Ishikawa (cell line): ENCODE results near the gene CMSS1.

Source experiments
- CEBPB ChIP-seq: IDR thresholded peaks from 2 replicates; pipeline ENCODE4 v1.6.1; 2012
- CREB1 ChIP-seq: IDR thresholded peaks from 2 replicates; pipeline ENCODE4 v1.6.1; 2012; ENCODE audit warnings: low read depth
- EGR1 ChIP-seq: IDR thresholded peaks from 2 replicates; pipeline ENCODE4 v1.6.1; 2012
- EP300 ChIP-seq: IDR thresholded peaks from 2 replicates; pipeline ENCODE4 v1.6.1; 2012; ENCODE audit warnings: borderline replicate concordance
- FOXM1 ChIP-seq: IDR thresholded peaks from 2 replicates; pipeline ENCODE4 v1.6.1; 2012; ENCODE audit warnings: low read depth, borderline replicate concordance
- MAX ChIP-seq: IDR thresholded peaks from 2 replicates; pipeline ENCODE4 v1.6.1; 2012
- NFIC ChIP-seq: IDR thresholded peaks from 2 replicates; pipeline ENCODE4 v1.6.1; 2012
- RAD21 ChIP-seq: IDR thresholded peaks from 2 replicates; pipeline ENCODE4 v1.6.1; 2012; ENCODE audit warnings: low read depth
- REST ChIP-seq: IDR thresholded peaks from 2 replicates; pipeline ENCODE4 v1.6.1; 2012; ENCODE audit warnings: low read depth, mild to moderate bottlenecking
- TAF1 ChIP-seq: IDR thresholded peaks from 2 replicates; pipeline ENCODE4 v1.6.1; 2012; ENCODE audit warnings: low read depth, mild to moderate bottlenecking
- TCF12 ChIP-seq: IDR thresholded peaks from 2 replicates; pipeline ENCODE4 v1.6.1; 2012; ENCODE audit warnings: low read depth
- TEAD4 ChIP-seq: IDR thresholded peaks from 2 replicates; pipeline ENCODE4 v1.6.1; 2012
- USF1 ChIP-seq: IDR thresholded peaks from 2 replicates; pipeline ENCODE4 v1.6.1; 2012
- YY1 ChIP-seq: IDR thresholded peaks from 2 replicates; pipeline ENCODE4 v1.6.1; 2012; ENCODE audit warnings: low read depth
- ZBTB7A ChIP-seq: IDR thresholded peaks from 2 replicates; pipeline ENCODE4 v1.6.1; 2012; ENCODE audit warnings: low read depth

The CMSS1 gene

GRCh38 chr3:100120693-100121092 is 303.0 kb downstream of the CMSS1 start:
- no peak for TF ChIP-seq CREB1
- no peak for TF ChIP-seq REST
- TF ChIP-seq YY1 = no peak
- no peak for TF ChIP-seq USF1
- TF ChIP-seq TCF12 = no peak
- no peak for TF ChIP-seq NFIC
- TF ChIP-seq MAX = no peak
- no peak for TF ChIP-seq TEAD4
- no peak for TF ChIP-seq RAD21
- no peak for TF ChIP-seq ZBTB7A
- no peak for TF ChIP-seq CEBPB
- TF ChIP-seq TAF1 = no peak
- TF ChIP-seq FOXM1 = no peak
- TF ChIP-seq EGR1 = no peak

GRCh38 chr3:100122321-100122720 is 304.7 kb downstream of the CMSS1 start:
- TF ChIP-seq YY1 (no peak), NFIC (no peak), TAF1 (no peak), MAX (no peak), EGR1 (no peak), CREB1 (no peak), ZBTB7A (no peak), REST (no peak), EP300 (no peak), CEBPB (no peak), TCF12 (no peak), RAD21 (no peak), FOXM1 (no peak)

- no peak for TF ChIP-seq RAD21
- TF ChIP-seq TCF12 = no peak
- no peak for TF ChIP-seq TAF1
- no peak for TF ChIP-seq EGR1
- TF ChIP-seq NFIC = no peak
- TF ChIP-seq EP300 = no peak
- TF ChIP-seq MAX = no peak
- TF ChIP-seq TEAD4 = no peak
- no peak for TF ChIP-seq FOXM1
- no peak for TF ChIP-seq CREB1
- no peak for TF ChIP-seq USF1
- no peak for TF ChIP-seq ZBTB7A
- no peak for TF ChIP-seq YY1
- TF ChIP-seq REST = no peak
- no peak for TF ChIP-seq CEBPB
Measured at GRCh38 chr3:100123112-100123511, 305.4 kb downstream of the CMSS1 start.

GRCh38 chr3:100124201-100124761 is 306.6 kb downstream of the CMSS1 start:
- no peak for TF ChIP-seq CREB1
- TF ChIP-seq FOXM1 = no peak
- no peak for TF ChIP-seq TEAD4
- TF ChIP-seq MAX = no peak
- no peak for TF ChIP-seq REST
- no peak for TF ChIP-seq TAF1
- TF ChIP-seq EP300 = no peak
- TF ChIP-seq NFIC = no peak
- no peak for TF ChIP-seq RAD21
- no peak for TF ChIP-seq YY1
- TF ChIP-seq TCF12 = no peak
- TF ChIP-seq EGR1 = no peak
- no peak for TF ChIP-seq ZBTB7A
- no peak for TF ChIP-seq CEBPB
